GM10847 (cell line): ENCODE measurements around the gene FAM204A.
A peak's percentile ranks its signal among the peaks of the same experiment; 100 is the strongest.

Experiments used
- POLR2A ChIP-seq: IDR thresholded peaks from 2 replicates; pipeline ENCODE4 v1.6.1; 2011; ENCODE audit not compliant: insufficient read length; ENCODE audit errors: extremely low read depth

FAM204A gene

GRCh38 chr10:118341791-118342637 is at the start of gene FAM204A:
Gene FAM204A, minus strand, starts transcription at chr10:118342324. Its CDS starts 5,909 bp downstream, at chr10:118336415.
- TF ChIP-seq POLR2A: peak; percentile 68

GRCh38 chr10:118383699-118384098 is 41.6 kb upstream of the FAM204A start:
- TF ChIP-seq POLR2A: no peak

- no peak for TF ChIP-seq POLR2A
Observed at GRCh38 chr10:118383063-118383689, 41.1 kb upstream of the FAM204A start.

GRCh38 chr10:118374404-118374803 is 32.3 kb upstream of the FAM204A start:
- no peak for TF ChIP-seq POLR2A

- no peak for TF ChIP-seq POLR2A
Observed at GRCh38 chr10:118373786-118374185, 31.7 kb upstream of the FAM204A start.

- no peak for TF ChIP-seq POLR2A
Observed at GRCh38 chr10:118370499-118370898, 28.4 kb upstream of the FAM204A start.

- no peak for TF ChIP-seq POLR2A
Observed at GRCh38 chr10:118369641-118370205, 27.6 kb upstream of the FAM204A start.

- no peak for TF ChIP-seq POLR2A
Observed at GRCh38 chr10:118365702-118366101, 23.6 kb upstream of the FAM204A start.

GRCh38 chr10:118362103-118362502 is 20.0 kb upstream of the FAM204A start:
- TF ChIP-seq POLR2A: no peak

GRCh38 chr10:118358327-118358726 is 16.2 kb upstream of the FAM204A start:
- TF ChIP-seq POLR2A: no peak

- no peak for TF ChIP-seq POLR2A
Observed at GRCh38 chr10:118357841-118358240, 15.7 kb upstream of the FAM204A start.

- TF ChIP-seq POLR2A: no peak
Observed at GRCh38 chr10:118356628-118357027, 14.5 kb upstream of the FAM204A start.

GRCh38 chr10:118355234-118355633 is 13.1 kb upstream of the FAM204A start:
- TF ChIP-seq POLR2A: no peak

- TF ChIP-seq POLR2A: no peak
Observed at GRCh38 chr10:118349235-118349634, 7.1 kb upstream of the FAM204A start.

GRCh38 chr10:118343549-118343948 is 1.4 kb upstream of the FAM204A start:
- no peak for TF ChIP-seq POLR2A

GRCh38 chr10:118343115-118343514 is 991 bp upstream of the FAM204A start:
- no peak for TF ChIP-seq POLR2A
